Activated CD4-positive, alpha-beta T cell treated with anti-CD3 and anti-CD28 coated beads, Interleukin-2, amount 50 U/mL, for 4 hours (primary cell): ENCODE results near the gene CENPP.
A peak's percentile ranks its signal among the peaks of the same experiment; 100 is the strongest.
"Not testable (repeated sequence)": the region's sequence is repeated elsewhere in the genome, so short reads cannot be mapped to it uniquely, and the experiment has no call there.

Experiments used
- DNase-seq, 2 experiments: peaks; one replicate each; pipeline ENCODE4 v3.0.0-alpha.2; 2020

CENPP gene

DNA sequence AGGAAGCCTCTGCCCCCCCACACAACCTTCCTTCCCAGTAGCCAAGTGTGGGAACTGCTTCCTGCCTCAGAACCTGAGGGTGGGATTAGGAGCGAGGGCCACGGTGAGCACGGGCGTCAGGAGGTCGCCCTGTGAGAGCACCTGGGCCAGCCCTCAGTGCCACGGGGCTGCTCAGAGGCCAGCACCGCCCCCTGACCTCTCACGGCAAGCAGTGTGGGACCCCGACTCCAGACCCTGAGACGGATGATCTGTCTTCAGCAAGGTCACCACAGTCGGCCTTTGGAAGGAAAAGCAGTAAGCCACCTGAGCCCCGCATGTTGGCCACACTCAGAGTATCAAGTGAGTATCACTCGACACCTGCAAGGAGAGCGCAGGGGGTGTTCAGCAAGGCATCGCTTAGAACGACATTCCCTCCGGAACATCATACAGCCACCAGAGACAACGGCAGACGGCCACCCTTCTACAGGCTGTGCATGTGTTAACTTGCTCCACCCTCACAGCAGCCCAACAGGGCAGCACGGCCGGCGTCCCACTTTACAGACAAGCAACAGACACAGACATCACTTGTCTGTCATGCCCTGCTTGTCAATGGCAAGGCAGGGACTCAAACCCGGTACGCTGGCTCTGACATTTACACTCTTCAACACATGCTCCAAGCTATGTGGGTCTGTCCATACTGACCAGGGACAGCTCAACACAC, 294.0 kb downstream of the CENPP start:
- DNase-seq = no peak

DNA sequence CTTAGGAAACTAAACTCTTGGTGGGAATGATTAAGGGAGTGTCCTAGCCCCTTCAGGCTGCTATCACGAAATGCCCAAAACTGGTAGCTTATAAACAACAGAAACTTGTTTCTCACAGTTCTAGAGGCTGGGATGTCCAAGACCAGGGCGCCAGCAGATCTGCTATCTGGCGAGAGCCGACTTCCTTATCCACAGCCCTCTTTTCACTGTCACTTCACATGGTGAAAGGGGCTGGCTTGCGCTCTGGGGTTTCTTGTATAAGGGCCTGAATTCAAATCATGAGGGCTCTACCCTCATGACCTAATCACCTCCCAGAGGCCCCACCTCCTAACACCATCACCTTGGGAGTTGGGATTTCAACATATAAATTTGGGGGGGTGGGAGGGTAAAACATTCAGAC, 295.1 kb downstream of the CENPP start:
- no peak for DNase-seq

- DNase-seq = not testable (repeated sequence)
These were observed 298.2 kb downstream of the CENPP start for GRCh38 chr9:92623936-92624335.

GRCh38 chr9:92626484-92626883, 300.7 kb downstream of the CENPP start:
- no peak for DNase-seq

DNA sequence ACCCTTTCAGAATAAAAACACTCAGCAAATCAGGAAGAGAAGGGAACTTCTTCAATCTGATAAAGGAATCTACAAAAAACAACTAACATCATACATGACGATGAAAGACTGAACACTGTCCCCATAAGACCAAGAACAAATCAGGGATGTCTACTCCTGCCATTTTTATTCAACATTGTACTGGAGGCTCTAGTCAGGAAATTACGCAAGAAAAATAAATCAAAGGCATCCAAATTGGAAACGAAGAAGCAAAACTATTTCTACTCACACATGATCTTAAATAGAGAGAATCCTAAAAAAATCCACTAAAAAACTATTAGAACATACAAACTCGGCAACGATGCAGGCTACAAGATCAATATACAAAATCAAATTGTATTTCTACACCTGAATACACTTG, 301.9 kb downstream of the CENPP start:
- DNase-seq = no peak

GRCh38 chr9:92631452-92632343, 305.9 kb downstream of the CENPP start:
- no peak for DNase-seq

GRCh38 chr9:92632641-92633040, 306.9 kb downstream of the CENPP start:
- DNase-seq = no peak

- no peak for DNase-seq
These were observed 308.0 kb downstream of the CENPP start for GRCh38 chr9:92633614-92634278.

DNA sequence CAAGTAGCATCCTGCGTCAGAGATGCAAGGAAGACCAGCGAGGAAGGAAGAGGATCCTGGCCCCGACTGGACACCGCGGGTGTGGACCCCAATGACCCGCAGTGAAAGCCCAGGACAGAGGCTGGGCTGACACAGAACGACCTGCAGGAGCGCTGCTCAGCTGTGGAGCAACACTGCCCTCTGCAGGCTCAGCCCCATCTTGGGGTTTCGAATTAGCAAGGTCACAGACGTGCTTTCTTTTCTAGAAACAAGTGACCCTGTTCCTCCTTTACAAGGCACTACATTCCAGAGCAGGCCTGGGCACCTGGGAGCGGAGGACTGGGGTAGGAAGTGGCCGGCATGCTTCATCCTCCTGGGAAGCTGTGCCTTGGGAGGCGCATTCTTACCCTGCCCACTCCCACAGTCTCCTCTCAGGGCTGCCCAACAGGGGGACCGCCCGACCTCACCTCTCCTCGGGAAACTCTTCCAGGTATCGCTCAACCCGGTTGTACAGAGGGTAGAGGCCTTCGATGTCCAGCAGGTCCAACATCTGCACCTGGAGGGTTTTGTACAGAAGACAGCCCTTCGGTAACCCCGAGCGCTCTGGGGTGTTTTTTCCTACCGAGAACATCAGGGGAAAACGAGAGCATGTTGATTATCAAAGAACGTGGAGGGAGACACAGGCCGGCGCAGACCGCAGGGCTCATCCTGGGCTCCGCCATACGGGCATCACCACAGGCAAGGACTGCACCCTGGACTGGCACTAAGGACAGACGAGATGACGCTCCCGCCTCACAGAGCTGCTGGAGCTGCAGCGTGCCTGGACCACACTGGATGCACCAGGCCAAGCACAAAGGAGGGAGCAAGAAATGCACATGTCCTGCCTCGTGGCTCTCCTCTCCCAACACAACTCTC, 309.2 kb downstream of the CENPP start:
- DNase-seq = peak; percentile 52 to 53

GRCh38 chr9:92635760-92636159, 310.0 kb downstream of the CENPP start:
- DNase-seq = no peak

DNA sequence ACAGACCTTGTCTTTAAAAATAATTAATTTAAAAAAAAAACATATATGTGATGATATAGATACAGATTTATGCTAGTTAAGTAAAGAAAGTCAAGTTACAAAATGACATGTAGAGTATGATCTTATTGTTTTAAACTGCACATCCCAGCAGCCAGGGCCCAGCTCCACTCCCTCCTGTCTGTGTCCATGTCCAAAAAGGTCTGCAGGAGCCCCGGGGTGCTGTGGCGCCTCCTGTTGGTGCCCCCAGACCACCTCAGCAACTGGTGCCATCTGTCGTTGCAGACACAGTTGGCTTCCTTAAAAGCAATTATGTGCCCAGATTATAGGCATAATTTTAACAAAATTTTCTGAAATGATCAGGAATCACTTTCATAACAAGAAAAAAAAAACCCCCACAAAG, 310.9 kb downstream of the CENPP start:
- no peak for DNase-seq

GRCh38 chr9:92637326-92637725, 311.6 kb downstream of the CENPP start:
- DNase-seq = no peak

DNA sequence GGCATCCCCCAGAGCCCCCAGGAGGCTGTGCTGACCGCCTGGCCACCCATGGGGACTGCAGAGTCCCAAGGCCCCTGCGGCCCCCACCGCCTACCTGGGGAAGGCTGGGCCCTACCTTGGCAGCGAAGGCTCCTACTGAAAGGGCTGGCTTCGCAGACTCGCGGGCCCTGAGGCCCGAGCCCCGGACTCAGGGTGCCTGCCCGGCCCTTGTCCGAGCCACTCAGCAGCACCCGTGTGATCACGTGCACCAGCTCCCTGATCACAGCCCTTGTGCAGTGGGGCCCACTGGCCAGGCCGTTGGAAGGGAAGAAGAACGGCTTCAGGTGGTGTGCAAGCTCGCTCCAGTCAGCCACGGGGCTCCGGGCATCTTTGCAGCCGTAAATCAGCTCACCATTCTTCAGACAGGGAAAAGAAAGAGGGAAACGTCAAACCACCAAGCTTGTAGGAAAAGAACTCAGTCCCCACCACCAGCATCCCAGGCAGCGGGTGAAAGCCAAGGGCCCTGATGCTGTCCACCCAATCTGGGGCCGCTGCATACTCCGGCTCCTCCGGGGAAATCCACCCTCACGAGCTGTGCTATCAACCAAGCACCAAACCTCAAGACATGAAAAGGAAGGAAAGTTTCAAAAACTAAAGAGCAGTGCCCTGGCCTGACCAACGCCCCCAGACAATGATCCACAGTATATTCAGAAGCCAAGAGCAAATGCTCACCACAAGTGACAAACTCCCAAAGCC, 312.3 kb downstream of the CENPP start:
- no peak for DNase-seq

DNA sequence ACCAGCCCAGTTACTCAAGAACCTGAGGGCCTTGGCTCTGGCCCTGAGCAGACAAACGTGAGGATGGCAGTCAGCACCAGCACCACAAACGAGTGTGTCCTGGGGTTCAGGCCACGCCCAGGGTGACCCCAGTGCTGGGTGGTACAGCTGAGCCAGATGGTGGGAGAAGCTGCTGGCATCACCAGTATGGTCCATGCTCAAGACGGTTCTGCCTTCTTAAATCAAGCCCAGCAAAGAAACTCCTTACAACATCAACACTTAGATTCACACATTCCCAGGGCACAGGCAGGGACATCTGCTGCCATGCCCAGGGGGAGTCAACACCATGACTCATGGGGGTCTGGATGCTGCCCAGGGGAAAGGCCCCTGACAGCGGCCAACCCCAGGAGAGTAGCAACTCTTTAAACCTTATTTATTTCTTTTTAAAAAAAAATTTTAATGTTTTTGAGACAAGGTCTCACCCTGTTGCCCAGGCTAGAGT, 312.9 kb downstream of the CENPP start:
- DNase-seq = no peak

DNA sequence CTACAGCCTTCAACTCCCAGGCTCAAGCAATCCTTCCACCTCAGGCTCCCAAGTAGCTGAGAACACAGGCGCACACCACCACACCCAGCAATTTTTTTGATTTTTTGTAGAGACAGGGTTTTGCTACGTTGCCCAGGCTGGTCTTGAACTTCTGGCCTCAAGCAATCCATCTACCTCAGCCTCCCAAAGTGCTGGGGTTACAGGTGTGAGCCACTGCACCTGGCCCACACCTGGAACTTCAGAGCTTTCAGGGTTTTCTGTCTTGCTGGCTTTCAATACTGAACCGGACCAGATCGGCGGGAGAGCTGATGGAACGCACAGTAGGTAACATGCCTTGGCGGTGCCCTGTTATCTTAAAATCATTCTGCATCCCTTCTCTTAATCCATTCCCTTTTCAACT, 313.4 kb downstream of the CENPP start:
- DNase-seq = no peak

- no peak for DNase-seq
These were observed 314.1 kb downstream of the CENPP start for GRCh38 chr9:92639791-92640271.

GRCh38 chr9:92640398-92641091, 314.8 kb downstream of the CENPP start:
- DNase-seq = no peak

GRCh38 chr9:92641092-92641809, 315.5 kb downstream of the CENPP start:
- DNase-seq = no peak

GRCh38 chr9:92642041-92642451, 316.3 kb downstream of the CENPP start:
- no peak for DNase-seq

GRCh38 chr9:92642564-92642963, 316.8 kb downstream of the CENPP start:
- DNase-seq = no peak
